GM12878 (cell line): ENCODE measurements around the gene WDFY4. TPM values are rescaled to one million over a fixed set of nuclear protein-coding genes. Genes with fewer than 3 reads are reported as not detected.

Source experiments
- ATAC-seq: fragments of 200-7000 bp; cut with Tn5 transposase; 3 replicates; pipeline ENCODE4 v1.9.1; 2020; ENCODE audit warnings: mild to moderate bottlenecking, moderate library complexity
- BruUV-seq: library from RNA; stranded (reverse); fragments of 400-500 nt; replicated peaks from 2 replicates; lab custom pipeline; 2021; lab: Mats Ljungman, UMichigan
- CTCF ChIA-PET: fragments of 300-600 bp; sonication (Branson Sonifier 250); formaldehyde crosslinking; extraction: SDS; loops from one replicate; lab custom pipeline; 2021; ENCODE audit warnings: inconsistent platforms; lab: Yijun Ruan, JAX
- POLR2A ChIA-PET: fragments of 350-600 bp; formaldehyde crosslinking; extraction: SDS; loops from one replicate; lab custom pipeline; 2021; ENCODE audit warnings: inconsistent platforms; lab: Charles Lee
- RAD21 ChIA-PET: fragments of 300-600 bp; sonication (Branson Sonifier 250); formaldehyde crosslinking; loops from one replicate; lab custom pipeline; 2023; ENCODE audit warnings: antibody characterized with exemption; ENCODE audit not compliant: unreplicated experiment; lab: Charles Lee
- SMC1A ChIA-PET: fragments of 300-600 bp; sonication (Branson Sonifier 250); formaldehyde crosslinking; loops from one replicate; lab custom pipeline; 2023; ENCODE audit not compliant: unreplicated experiment, uncharacterized antibody; lab: Charles Lee
- DNase-seq: peaks from one replicate; pipeline ENCODE4 v3.0.0-alpha.2; 2011; ENCODE audit warnings: low read depth, low spot score
- FAIRE-seq: peaks from 3 replicates; lab custom pipeline; 2011; peaks lifted over from hg19 to GRCh38; lab: Jason Lieb, UNC
- H2AFZ ChIP-seq: 2 replicates; pipeline ENCODE4 v1.6.0; 2011; ENCODE audit warnings: low read depth, low read length, control low read depth; ENCODE audit not compliant: control insufficient read depth
- H3K27ac ChIP-seq: 2 replicates; pipeline ENCODE4 v1.5.1; 2011; ENCODE audit warnings: control low read depth; ENCODE audit not compliant: control insufficient read depth, insufficient read depth
- H3K27me3 ChIP-seq, 2 experiments: replicated peaks in 1 of 2; 2 replicates each; pipeline versions ENCODE4 v1.6.0 to v1.6.1; 2011; ENCODE audit warnings: low read length in 1 of 2; ENCODE audit not compliant: control insufficient read depth in 2 of 2, insufficient read depth in 2 of 2
- H3K36me3 ChIP-seq, 2 experiments: 2 replicates each; pipeline ENCODE4 v1.5.1; 2011; ENCODE audit warnings: low read length in 1 of 2; ENCODE audit not compliant: control insufficient read depth in 2 of 2, insufficient read depth in 2 of 2
- H3K4me1 ChIP-seq: 2 replicates; pipeline ENCODE4 v1.6.1; 2011; ENCODE audit warnings: mild to moderate bottlenecking, low read length, moderate library complexity, mixed read lengths; ENCODE audit not compliant: control insufficient read depth, insufficient read depth
- H3K4me2 ChIP-seq: 2 replicates; pipeline ENCODE4 v1.6.0; 2011; ENCODE audit warnings: control low read depth; ENCODE audit not compliant: control insufficient read depth, insufficient read depth
- H3K4me3 ChIP-seq: fragments of 200-600 bp; sonication (generic); 2 replicates; pipeline ENCODE4 v1.5.1; 2016
- H3K79me2 ChIP-seq: 2 replicates; pipeline ENCODE4 v1.6.0; 2011; ENCODE audit warnings: low read length; ENCODE audit not compliant: control insufficient read depth, insufficient read depth
- H3K9ac ChIP-seq: 2 replicates; pipeline ENCODE4 v1.8.0; 2011; ENCODE audit warnings: low read length, control low read depth, mixed read lengths; ENCODE audit not compliant: control insufficient read depth, insufficient read depth
- H3K9me3 ChIP-seq: replicated peaks from 3 replicates; pipeline ENCODE4 v1.5.1; 2011; ENCODE audit warnings: mild to moderate bottlenecking, low read length; ENCODE audit not compliant: control insufficient read depth, insufficient read depth
- H4K20me1 ChIP-seq: 2 replicates; pipeline ENCODE4 v1.6.0; 2011; ENCODE audit not compliant: control insufficient read depth, insufficient read depth
- BCL11A ChIP-seq: IDR thresholded peaks from 2 replicates; pipeline ENCODE4 v1.6.1; 2011; ENCODE audit warnings: low read depth, low read length
- HDGF ChIP-seq: fragments of 450-650 bp; IDR thresholded peaks from 2 replicates; pipeline ENCODE4 v1.6.1; 2016; ENCODE audit warnings: antibody characterized with exemption
- NR2C2 ChIP-seq: IDR thresholded peaks from 2 replicates; pipeline ENCODE4 v1.6.1; 2011; ENCODE audit warnings: borderline replicate concordance, low read depth; ENCODE audit not compliant: control insufficient read depth, insufficient read length
- NR2F1 ChIP-seq: fragments of 450-650 bp; conservative IDR thresholded peaks from 2 replicates; pipeline ENCODE4 v1.6.1; 2017; ENCODE audit warnings: mild to moderate bottlenecking
- RAD21 ChIP-seq: IDR thresholded peaks from 2 replicates; pipeline ENCODE4 v1.6.1; 2011; ENCODE audit warnings: mild to moderate bottlenecking, low read depth, low read length, moderate library complexity; ENCODE audit not compliant: insufficient read depth
- TBL1XR1 ChIP-seq: IDR thresholded peaks from 2 replicates; pipeline ENCODE4 v1.6.1; 2012; ENCODE audit warnings: low read depth, low read length, improper control_type of control experiment
- YY1 ChIP-seq: IDR thresholded peaks from 2 replicates; pipeline ENCODE4 v1.6.1; 2011; ENCODE audit warnings: low read depth, mild to moderate bottlenecking, low read length
- WGBS: methylation state at CpG from one replicate; pipeline ENCODE4 v1.1.6; 2016; ENCODE audit warnings: low lambda C conversion rate; ENCODE audit not compliant: insufficient replicate concordance, insufficient coverage; ENCODE audit errors: missing lambda C conversion rate; 5-methylcytosine and 5-hydroxymethylcytosine counted together
- in situ Hi-C: fragments of 300-500 bp; cut with MboI; formaldehyde crosslinking; loops from 9 replicates; pipeline ENCODE4 v1.14.3; 2018; ENCODE audit warnings: mixed read lengths
- intact Hi-C: fragments of 100-400 bp; cut with micrococcal nuclease; formaldehyde crosslinking; loops from one replicate; pipeline ENCODE4 v1.14.2; 2022; ENCODE audit not compliant: unreplicated experiment
- polyA plus RNA-seq, 11 experiments: library from polyadenylated mRNA; depleted of rRNA in 4 of 11; unstranded in 6 of 11; stranded (reverse) in 5 of 11; fragments of >200 nt; fragmentation: Nextera tagmentation in 4 of 11; fragmentation: Illumina TruSeq in 1 of 11; extraction: Ambion mirVana in 4 of 11; extraction: Trizol in 1 of 11; gene quantifications; 1 replicate in 1 of 11; 2 replicates in 10 of 11; pipeline versions ENCODE4 v1.2.1 to v1.2.3, GENCODE V29; 2011 to 2016; ENCODE audit warnings: inconsistent platforms in 2 of 11, missing spikeins in 2 of 11, low read depth in 1 of 11
- total RNA-seq, 4 experiments: library from RNA; depleted of rRNA in 3 of 4; stranded (reverse); fragments of >200 nt in 3 of 4; fragmentation: Illumina TruSeq in 1 of 4; extraction: Trizol in 1 of 4; gene quantifications; 2 replicates each; pipeline versions ENCODE4 v1.2.1 to v1.2.3, GENCODE V29; 2013 to 2021
- TF ChIP-seq, protein P1 (sequence below): IDR thresholded peaks from 2 replicates; pipeline ENCODE4 v1.6.1; 2011; ENCODE audit warnings: borderline replicate concordance, low read depth, mild to moderate bottlenecking, moderate library complexity, low read length; ENCODE audit not compliant: insufficient read depth, poor library complexity, severe bottlenecking

Gene WDFY4
- total and polyA plus RNA-seq, 10 of the 15 experiments (the other 5 are each of a cell fraction or from before 2014, with no cell fraction given): 13.5 to 132 (median 47.3) TPM

DNA sequence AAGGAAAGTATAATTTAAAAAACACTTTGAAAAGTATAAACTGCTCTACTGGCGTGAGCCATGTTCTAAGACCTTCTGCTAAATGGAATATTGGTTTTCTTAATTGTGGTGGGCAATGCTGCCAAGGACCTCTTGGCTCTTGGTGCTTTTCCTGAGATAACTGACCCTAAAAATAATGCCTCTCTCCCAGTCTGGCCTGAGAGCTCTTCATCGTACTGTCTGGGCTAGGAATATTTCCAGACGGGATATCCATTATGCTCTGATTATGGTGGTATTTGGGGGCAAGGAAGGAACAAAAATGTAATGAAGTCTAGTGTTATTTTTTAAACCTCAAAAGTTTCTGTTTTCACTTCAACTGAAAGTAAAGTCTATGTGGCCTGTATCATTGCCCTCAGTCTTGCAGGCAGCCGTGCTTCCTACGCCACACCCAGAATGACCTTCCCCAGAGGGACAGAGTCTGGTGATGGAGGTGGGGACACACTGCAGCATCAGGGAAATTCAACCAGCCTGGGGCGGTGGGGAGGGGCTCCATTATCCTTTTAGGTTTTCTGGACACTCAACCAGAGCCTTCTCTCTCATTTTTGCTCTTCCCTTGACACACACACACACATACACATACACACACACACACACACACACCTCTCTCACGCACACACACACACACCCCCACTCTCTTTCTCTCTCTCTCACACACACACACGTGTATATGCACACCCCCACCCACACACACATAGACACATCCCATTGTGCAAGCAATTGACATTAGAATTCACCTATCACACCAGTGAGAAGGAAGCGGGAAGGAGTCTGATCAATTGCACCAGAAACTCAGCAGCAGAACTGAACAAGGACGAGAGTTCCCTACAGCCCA is 155.4 kb downstream of the WDFY4 start:
- SMC1A ChIA-PET: no interaction called here

DNA sequence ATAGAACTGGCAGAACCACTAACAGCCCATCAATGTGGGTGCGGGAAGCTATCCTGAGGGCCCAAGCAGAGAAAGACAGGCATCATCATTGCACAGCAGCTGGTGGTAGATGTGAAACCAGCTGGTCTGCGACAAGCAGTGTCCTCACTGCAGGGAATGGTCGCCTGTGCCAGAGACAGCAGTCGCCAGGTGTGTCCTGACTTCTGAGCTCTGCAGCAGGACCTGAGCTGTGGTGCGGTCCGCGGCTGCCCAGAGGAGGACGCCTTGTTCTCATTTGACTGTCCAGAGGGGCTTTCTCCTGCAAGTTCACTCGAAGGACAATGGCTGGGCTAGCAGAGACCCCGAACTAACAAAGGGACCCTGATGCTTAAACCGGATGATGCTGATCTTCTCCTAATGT is 157.6 kb downstream of the WDFY4 start:
- H3K36me3 ChIP-seq: peaks cover 9 to 11% of the 10 kb centered on the region in 2 experiments
- no peak overlapping the region for H3K27ac ChIP-seq
- BruUV-seq: no TSS peak
- SMC1A ChIA-PET: interaction anchor here (0.8 to 1.1 kb wide), 2 partner anchors 9 to 186 kb away, joined by 3 read pairs; no protein-coding TSS in a partner anchor
- no peaks in the 10 kb centered on the region for H3K4me1 ChIP-seq
- ATAC-seq: no peak
- in situ Hi-C loops: no loop called here
- H4K20me1 ChIP-seq: no peaks in the 10 kb centered on the region
- no peaks in the 10 kb centered on the region for H3K79me2 ChIP-seq
- CTCF ChIA-PET: no interaction called here
- H3K27me3 ChIP-seq: no peaks in the 10 kb centered on the region
- 91% methylated on average over 11 of the region's 11 CpGs for WGBS
- POLR2A ChIA-PET: no interaction called here
- H3K9ac ChIP-seq: no peak overlapping the region
- H3K9me3 ChIP-seq: no peaks in the 10 kb centered on the region
- DNase-seq: no peak
- no peak for TF ChIP-seq NR2C2
- TF ChIP-seq RAD21: no peak
- no peak for TF ChIP-seq BCL11A
- TF ChIP-seq NR2F1: no peak
- no peak for TF ChIP-seq YY1
- TF ChIP-seq, all 136 proteins: peak for 0
- Histone ChIP-seq H3K4me3 (no peak overlapping the region), H2AFZ (no peak overlapping the region), H3K4me2 (no peak overlapping the region)
- RAD21 ChIA-PET: interaction anchor here (1.1 kb wide), 1 partner anchor 82 kb away, joined by 3 read pairs; no protein-coding TSS in a partner anchor
- FAIRE-seq: no peak
- intact Hi-C loops: no loop called here

More for the DNA sequence above, 155.4 kb downstream of the WDFY4 start:
- TF ChIP-seq HDGF (0 out of 2 replicates have a peak, but pooled peaks have one; percentile 31), TBL1XR1 (no peak)
- TF ChIP-seq, protein P1, sequence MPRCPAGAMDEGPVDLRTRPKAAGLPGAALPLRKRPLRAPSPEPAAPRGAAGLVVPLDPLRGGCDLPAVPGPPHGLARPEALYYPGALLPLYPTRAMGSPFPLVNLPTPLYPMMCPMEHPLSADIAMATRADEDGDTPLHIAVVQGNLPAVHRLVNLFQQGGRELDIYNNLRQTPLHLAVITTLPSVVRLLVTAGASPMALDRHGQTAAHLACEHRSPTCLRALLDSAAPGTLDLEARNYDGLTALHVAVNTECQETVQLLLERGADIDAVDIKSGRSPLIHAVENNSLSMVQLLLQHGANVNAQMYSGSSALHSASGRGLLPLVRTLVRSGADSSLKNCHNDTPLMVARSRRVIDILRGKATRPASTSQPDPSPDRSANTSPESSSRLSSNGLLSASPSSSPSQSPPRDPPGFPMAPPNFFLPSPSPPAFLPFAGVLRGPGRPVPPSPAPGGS: peak; percentile 13
- ChIA-PET CTCF (no interaction called here), RAD21 (no interaction called here), POLR2A (no interaction called here)
- ATAC-seq: peak; percentile 65
- 73% methylated on average over 10 of the region's 10 CpGs for WGBS
- H3K9me3 ChIP-seq: no peaks in the 10 kb centered on the region
- no peak overlapping the region for H2AFZ ChIP-seq
- no peaks in the 10 kb centered on the region for H4K20me1 ChIP-seq
- no peak for DNase-seq
- no peak overlapping the region for H3K9ac ChIP-seq
- in situ Hi-C loops: no loop called here
- H3K36me3 ChIP-seq: peaks cover 11 to 22% of the 10 kb centered on the region in 2 experiments
- no peak overlapping the region for H3K4me3 ChIP-seq
- no peak for FAIRE-seq
- H3K79me2 ChIP-seq: no peaks in the 10 kb centered on the region
- no peak overlapping the region for H3K27ac ChIP-seq
- no peak overlapping the region for H3K4me2 ChIP-seq
- no peaks in the 10 kb centered on the region for H3K27me3 ChIP-seq
- no peaks in the 10 kb centered on the region for H3K4me1 ChIP-seq
- BruUV-seq: no TSS peak
- intact Hi-C loops: no loop called here
